Limb (tissue), 2 donors: ENCODE results near the gene ZNF197.
"Not testable (repeated sequence)": the region's sequence is repeated elsewhere in the genome, so short reads cannot be mapped to it uniquely, and the experiment has no call there.

Experiments
- DNase-seq, 2 donors: peaks; one replicate each; pipeline ENCODE4 v3.0.0-alpha.2; 2016; ENCODE audit errors: extremely low spot score in 2 of 2

ZNF197 gene

DNA sequence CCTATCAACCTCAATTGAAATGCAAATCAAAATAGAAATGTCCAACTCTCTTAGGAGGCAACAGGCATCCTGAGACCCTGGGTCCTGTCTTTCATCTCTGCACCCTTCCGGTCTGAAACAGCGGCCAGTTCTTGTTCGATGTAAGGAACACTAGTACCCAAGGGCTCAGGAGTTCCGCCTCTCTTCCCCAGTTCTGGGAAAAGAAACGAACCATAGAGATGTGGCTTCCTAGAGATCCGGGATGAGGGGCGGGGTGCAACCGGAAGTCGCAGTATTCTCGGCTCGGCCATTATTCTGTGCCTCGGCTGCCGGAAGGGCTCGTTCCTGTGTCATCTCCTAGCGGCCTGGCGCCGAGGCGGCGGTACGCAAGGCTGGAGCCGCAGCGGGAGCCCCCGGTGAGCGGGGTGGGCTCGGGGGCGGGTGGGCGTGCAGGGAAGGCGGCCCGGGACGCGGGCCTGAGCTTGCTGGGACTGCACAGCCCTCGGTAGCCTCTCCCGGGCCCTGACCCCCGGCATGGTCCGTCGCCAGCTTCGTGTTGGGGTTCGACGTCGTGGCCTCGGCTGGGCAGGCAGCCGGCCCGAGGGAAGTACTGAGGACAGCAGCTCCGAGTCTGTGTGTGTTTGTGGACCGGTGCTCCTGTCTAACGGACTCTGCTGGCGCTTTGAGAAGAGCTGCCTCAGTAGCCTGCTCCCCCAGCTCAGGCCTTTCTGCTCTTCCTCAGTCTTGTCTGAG, at the start of gene ZNF197:
ZNF197 (plus strand) TSS at position 288 of the 732 bp plus-strand sequence. CDS start 4,119 bp downstream, outside the sequence.
- DNase-seq, result peak; percentile 89 to 93

DNA sequence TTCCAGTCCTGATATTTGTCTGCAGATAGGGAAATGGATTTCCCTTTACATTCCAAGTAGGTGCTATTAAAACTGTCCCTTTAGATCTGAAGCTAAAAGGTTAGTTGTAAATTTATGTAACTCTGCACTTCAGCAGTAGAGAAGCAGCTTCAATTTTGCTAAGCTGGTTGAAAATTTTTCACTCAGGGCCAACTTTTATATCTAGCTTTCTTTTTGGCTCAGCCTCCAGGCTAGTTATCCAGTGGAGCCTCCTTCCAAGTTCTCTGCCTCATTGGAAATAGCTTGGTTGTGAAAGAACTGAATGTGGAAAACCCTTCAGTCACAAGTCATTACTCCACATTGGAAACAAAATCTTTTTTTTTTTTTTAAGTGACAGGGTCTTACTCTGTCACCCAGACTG, 48.2 kb upstream of the ZNF197 start:
- peak in 1 of 2 donors; percentile 40 for DNase-seq

DNA sequence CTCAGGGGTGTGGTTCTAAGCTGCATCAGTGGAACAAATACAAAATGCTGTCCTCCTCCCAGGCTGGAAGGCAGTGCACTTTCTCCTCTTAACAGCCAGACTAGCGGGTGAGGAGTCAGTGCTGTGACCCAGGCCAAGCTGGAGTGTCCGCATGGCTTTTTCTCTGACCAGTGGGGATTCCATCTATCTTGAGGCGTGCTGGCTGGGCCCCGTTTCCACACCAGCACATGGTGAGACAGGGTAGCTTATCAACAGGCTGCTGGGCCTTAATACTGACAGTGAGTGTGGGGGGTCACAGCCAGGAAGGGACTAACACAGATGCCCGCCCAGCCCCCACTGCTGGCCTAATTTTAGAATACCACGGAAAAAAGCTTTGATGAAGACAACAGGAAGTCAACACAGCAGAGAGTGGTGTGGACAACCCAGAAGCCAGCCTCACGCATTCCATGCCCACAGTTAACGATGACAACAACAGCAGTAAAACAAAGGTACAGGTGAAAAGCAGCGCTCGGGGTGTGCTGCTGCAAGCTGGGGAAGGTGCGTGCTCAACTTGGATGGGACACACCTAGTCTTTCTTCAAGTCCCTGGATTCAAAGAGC, 47.4 kb upstream of the ZNF197 start:
- DNase-seq, result not testable (repeated sequence)

DNA sequence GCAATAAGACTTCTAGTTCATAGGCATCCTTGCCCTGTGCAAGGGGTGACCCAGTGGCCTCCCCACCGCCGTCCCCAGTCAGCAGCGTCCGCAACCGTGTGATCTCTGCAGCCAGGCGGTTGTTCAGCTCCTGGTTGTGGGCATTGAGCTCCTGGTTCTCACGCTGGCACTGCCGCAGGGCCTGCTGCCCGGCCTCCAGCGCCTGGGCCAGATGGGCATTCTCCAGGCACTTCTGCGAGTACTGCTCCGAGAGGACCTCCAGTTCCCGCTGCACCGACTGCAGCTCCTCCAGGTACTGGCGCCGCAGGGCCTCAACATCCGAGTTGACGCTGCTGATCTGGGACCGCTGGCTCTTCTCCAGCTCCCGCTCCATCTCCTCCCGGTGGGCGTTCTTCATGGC, 46.5 kb upstream of the ZNF197 start:
- DNase-seq, result not testable (repeated sequence)

DNA sequence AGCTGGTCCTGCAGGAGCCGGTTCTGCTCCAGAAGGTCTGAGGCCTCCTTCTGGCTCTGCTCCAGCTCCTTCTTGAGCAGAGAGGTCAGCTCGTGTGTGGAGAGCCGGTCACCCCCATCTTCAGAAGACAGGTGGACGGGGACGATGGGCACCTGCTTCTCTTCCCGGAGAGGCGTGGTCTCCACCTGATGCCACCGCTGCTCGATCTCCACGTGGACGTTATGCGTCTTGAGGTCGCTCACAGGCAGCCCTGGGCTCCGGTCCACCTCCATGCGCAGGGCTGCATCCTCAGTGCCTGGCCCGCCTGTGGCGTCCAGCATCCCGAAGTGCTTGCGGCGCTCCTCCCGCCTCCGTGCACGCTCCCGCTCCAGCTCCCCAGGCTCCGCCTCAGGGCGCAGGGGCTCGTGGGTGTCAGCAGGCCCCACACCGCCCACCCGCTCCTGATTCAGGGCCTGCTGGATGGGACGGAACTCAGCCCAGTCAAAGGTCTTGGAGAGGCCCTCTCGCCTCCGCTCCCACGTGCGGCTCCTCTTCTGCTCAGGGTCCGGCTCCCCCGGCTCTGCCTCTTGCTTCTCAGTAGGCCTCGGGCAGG, 45.8 kb upstream of the ZNF197 start:
- DNase-seq, result not testable (repeated sequence)

DNA sequence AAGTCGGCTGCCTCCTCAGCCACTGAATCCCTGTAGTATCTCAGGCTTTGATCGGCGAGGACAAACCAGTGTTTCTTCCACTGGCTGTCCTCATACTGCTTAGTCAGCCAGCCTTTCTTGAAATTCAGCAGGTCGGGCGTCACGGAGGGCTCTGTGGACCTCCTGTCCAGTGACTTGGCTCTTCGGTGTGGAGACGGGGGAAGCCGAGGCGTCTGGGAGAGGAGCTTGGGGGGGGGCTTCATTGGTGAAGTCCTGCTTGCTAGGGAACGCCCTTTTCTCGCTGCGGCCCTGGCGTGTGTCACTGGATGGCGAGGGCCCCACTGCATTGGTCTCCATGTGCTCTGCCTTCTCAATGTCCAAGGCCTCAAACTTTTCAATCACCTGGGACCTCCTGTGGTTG, 45.1 kb upstream of the ZNF197 start:
- DNase-seq, result not testable (repeated sequence)

DNA sequence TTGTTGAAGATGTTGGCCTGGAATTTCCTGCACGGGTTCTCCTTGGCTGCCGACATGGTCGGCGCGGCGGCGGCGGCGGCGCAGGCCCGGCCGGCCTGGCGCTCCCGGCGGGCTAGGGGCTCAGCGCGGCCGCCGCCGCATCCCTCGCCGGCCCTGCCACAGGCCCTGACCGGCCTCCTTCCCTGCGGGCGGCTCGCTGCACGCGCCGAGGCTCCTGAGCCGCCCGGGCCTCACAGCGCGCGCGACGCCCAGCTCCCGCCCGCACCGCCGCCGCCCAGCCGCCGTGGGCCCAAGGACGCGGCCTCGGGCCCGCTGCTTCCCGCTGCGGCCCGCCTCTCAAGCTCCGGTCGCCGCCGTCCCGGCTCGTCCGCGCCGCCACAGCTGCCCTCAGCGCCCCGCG, 43.9 kb upstream of the ZNF197 start:
- DNase-seq, result not testable (repeated sequence)

DNA sequence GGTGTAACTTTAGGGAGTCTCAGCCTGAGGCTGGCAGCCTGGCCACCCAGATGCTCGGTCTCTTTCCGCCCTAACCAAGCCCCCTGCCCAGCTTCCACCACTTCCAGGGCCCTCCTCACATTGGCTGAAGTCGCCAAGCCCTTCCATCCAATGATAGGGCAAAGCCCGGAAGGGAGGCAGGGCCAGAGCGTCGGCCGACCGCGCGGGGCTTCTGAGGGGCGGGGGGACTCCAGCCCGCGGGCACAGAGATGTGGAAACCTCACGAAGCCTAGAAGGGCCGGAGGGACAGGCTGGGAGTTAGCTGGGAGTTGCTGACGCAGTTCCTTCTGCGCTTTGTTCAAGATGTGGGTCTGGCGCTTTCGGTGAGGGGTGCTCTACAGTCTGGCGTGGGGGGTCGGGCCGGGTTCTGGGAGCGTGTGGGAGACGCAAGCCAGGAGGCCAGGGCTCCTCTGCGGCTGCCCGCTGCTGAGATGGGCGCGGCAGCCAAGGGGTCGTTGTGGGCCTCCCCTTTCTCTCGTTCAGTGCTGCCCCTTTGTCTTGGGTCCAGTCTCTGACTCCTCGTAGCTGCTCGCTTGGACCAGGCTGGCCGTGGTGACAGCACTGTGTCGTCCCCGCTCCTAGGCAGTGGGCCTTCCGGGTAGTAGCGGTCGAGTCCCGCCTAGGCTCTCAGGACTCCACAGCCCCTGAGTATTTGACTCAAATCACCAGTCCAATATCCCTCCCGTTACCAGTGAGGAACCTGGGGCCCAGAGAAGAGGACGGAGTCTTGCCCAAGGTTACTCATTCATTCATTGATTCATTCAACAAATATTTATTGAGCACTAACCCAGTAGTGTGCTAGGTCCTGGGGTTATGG, 40.0 kb upstream of the ZNF197 start, which contains the start of gene ZNF660:
ZNF660 (plus strand) TSS at position 319 of the 856 bp plus-strand sequence. CDS start 9,230 bp downstream, outside the sequence.
- DNase-seq, result peak; percentile 90 to 92

DNA sequence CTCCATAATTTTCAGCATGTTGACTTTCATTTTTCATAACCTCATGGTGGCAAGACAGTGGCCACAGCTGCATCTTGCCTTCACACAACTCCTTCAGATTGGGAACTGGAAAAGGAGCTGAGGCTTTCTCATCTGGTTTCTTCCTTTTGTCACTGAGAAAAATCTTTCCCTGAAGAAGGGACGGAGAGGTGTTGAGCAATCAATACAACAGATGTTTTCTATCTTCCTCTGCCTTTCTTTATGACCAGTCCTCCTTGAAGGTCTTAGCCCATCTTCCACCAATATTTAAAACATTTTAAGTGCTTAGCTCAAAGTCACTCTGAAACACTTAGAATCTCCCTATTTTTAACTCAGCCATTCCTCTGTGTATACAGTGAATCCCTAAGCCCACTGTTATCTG, 28.2 kb upstream of the ZNF197 start:
- no peak for DNase-seq

DNA sequence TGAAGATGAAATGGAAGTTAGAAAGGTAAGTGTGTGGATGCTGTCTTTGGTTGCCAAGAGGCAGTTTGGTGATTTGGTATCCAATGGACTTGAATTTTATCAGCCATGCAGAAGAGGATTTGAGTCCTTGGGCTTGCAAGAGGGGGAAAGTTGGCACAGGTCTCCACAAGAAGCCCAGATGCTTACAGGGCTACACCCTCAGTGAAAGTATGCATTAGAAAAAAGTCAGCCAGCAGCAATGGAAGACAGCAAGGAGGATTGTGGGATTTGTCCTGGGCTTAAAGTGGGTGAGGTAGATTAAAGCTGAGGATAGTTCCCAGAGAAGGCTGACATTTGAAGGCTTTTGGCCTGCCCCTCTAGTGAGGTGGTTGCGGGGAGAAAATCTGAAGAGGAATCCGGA, 23.1 kb upstream of the ZNF197 start:
- DNase-seq, result no peak

DNA sequence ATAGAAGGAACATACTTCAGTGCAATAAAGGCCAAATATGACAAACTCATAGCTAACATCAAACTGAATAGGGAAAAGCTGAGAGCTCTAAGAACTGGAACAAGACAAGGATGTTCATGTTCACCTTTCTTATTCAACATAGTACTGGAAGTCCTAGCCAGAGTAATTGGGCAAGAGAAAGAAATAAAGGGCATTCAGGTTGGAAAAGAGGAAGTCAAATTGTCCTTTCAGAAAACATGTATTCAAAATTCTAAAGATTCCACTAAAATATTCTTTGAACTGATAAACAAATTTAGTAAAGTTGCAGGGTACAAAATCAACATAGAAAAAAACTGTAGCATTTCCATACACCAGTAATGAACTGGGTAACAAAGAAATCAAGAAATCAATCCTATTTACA, 12.2 kb upstream of the ZNF197 start:
- DNase-seq, result no peak

DNA sequence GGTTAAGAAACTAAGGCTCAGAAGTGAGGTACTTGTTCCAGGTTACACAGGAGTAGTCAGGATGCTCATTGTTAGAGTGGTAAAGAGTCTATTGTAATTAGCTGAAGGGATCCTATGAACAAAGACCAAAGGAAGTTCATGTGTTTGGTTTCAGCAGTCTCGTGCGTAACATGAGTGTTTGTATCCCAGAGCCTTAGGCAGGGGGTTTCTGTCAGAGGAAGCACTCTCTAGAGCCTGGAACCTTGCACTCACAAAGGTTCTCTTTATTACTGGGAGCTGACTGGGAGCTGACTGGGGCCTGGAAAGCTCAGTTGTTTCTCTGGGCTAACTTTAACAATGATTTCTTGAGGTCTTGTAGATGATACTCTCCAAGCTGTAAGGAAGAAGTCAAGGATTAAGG, 3.9 kb downstream of the ZNF197 start:
- no peak for DNase-seq

DNA sequence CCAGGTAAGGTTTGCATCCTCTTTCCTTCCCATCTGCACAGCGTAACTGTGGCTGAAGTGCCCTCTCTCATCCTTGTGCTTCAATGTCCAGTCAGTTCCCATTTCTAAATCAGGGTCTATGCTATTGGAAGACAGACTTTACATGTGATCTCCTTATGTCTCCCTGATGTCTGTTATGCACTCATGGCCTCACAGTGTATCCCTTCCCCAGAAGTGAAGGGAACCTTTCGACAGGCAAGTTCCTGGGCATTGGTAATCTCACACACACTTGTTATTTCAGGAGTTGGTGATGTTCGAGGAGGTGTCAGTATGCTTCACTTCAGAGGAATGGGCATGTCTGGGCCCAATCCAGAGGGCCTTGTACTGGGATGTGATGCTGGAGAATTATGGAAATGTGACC, 7.4 kb downstream of the ZNF197 start:
- no peak for DNase-seq

DNA sequence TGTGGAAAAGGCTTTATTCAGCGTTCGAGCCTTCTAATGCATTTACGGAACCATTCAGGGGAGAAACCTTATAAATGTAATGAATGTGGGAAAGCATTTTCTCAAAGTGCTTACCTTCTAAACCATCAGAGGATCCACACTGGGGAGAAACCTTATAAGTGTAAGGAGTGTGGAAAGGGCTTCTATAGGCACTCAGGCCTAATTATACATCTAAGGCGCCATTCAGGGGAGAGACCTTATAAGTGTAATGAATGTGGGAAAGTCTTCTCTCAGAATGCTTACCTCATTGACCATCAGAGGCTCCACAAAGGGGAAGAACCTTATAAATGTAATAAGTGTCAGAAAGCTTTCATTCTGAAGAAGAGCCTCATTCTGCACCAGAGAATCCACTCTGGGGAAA, 17.5 kb downstream of the ZNF197 start:
- no peak for DNase-seq

DNA sequence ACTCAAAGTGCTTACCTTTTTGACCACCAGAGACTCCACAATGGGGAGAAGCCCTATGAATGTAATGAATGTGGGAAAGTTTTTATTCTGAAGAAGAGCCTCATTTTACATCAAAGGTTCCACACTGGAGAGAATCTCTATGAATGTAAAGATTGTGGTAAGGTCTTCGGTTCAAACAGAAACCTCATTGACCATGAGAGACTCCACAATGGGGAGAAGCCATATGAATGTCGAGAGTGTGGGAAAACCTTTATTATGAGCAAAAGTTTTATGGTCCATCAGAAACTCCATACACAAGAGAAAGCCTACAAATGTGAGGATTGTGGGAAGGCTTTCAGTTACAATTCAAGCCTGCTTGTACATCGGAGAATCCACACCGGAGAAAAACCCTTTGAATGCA, 18.2 kb downstream of the ZNF197 start:
- no peak for DNase-seq

DNA sequence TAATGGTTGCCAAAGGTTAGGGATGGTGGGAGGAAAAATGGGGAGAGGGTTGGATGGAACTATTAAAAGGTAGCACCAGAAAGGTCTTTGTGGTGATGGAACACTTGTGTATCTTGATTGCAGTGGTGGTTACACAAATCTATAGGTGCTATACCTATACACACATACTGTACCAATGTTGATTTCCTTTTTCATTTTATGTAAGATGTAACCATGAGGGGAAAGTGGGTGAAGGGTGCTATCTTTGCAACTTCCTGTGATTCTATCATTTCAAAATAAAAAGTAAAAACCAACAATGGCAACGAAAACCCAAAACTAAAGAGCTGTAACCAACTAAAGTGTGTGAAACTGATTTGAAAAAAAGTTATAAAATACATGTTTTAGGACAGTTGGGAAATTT, 22.9 kb downstream of the ZNF197 start:
- DNase-seq, result no peak

DNA sequence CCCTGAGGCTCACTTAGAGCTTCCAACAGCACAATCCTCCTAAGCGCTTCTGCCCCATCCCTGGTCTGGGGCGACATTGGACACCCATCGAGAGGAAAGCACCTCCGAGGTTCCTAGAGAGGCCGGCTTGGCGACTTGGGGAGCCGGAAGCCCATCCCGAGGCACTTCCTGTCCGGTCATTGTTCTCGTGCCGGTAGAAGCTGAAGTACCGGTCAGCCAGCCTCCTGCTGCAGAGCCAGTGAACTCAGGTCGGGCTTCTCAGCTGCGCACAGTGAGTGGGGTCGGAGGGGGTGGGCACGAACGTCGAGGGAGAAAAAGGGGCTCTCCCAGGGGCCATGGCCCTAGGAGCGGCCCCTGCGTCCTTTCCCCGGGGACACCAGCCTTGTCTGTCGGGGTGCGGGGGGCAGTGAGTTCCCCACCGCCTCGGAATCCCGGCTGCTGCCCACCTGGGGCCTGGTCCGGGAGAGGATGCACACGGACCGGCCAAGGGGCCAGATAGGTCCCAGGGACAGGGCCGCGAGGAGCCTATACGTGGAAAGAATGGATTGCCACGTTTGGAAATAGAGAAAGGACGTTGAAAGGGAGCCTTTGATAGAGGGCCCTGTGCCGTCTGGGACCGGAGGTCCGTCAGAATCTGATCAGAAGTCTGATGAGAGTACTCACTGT, 23.9 kb downstream of the ZNF197 start, which contains the start of gene ZNF35:
ZNF35 (plus strand) TSS at position 169 of the 666 bp plus-strand sequence. CDS start 2,336 bp downstream, outside the sequence.
- peak; percentile 84 to 86 for DNase-seq

DNA sequence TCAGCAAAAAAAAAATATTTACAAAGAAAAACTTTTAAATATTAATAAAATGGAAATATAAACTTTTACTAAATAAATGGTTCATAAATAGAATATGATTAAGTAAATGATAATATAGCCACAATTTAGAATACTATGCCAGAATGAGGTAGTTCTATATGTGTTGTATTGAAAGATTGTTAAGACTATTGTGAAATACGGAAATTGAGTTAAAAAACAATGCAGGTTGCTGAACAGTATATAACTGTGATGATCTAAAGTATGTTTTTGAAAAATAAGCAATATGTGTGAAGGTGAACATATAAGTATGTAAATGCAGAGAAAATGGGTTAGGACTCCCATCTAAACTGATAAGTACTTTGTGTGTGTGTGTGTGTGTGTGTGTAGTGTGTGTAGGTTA, 24.9 kb downstream of the ZNF197 start:
- DNase-seq, result no peak

DNA sequence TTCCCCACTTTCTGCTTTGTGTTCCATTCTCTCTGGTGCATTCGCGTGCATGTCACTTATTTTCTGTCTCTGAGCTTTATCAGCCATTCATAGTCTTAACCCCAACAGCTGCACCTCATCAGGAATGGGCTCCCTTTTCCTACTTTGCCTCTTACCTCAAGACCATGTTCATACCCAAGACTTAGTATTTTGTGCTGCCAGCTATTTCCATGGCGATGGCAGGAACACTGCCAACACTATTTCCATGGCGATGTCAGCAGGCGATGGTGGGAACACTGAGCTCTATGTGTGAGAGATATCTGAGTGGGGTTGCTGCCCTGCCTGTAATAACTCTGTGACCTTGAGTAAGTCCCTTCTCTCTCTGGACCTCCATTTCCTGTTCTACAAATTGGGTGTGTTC, 29.2 kb downstream of the ZNF197 start:
- no peak for DNase-seq

DNA sequence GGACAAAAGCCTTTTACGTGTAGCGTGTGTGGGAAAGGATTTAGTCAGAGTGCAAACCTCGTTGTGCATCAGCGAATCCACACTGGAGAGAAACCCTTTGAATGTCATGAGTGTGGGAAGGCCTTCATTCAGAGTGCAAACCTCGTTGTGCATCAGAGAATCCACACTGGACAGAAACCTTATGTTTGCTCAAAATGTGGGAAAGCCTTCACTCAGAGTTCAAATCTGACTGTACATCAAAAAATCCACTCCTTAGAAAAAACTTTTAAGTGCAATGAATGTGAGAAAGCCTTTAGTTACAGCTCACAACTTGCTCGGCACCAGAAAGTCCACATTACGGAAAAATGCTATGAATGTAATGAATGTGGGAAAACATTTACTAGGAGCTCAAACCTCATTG, 34.2 kb downstream of the ZNF197 start:
- no peak for DNase-seq

DNA sequence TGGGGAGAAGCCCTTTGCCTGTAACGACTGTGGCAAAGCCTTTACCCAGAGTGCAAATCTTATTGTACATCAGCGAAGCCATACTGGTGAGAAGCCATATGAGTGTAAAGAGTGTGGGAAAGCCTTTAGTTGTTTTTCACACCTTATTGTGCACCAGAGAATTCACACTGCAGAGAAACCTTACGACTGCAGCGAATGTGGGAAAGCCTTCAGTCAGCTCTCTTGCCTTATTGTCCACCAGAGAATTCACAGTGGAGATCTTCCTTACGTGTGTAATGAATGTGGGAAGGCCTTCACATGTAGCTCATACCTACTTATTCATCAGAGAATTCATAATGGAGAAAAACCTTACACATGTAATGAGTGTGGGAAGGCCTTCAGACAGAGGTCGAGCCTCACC, 34.6 kb downstream of the ZNF197 start:
- no peak for DNase-seq
